Anterior cingulate cortex (tissue), 58 donors: Measurements from ENCODE around the gene PATE1.

Experiments used
- DNase-seq, 58 donors: peaks; one replicate each; lab custom pipeline; 2025; lab: John Stamatoyannopoulos, UW

PATE1 gene

GRCh38 chr11:125787827-125788226 lies 41.7 kb downstream of the PATE1 start, which contains the start of gene PATE3:
PATE3 (plus strand) TSS chr11:125788127; CDS start chr11:125788152, 25 bp downstream.
- no peak for DNase-seq

DNA sequence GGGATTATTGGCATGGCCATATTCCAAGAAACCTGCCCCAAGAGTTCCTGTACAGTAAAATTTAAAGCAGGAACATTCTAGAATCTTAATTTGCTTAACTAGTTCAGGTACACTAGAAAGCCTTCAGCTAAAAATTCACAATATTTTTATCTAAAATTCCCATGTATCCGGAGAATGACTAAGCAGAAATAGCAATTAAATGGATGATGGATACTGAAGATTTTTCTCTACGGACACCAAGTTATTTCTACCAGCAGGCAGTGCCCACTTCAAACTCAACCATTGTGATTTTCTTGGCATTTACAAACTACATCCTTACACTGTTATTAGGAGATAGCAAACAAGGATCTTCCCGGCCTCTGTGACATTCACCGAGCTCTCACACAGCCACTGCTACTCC lies 44.7 kb downstream of the PATE1 start:
- DNase-seq: no peak

- DNase-seq: no peak
Measured at GRCh38 chr11:125797641-125798040, 51.6 kb downstream of the PATE1 start.
